GM19025 (cell line): ENCODE results near the gene ERCC1.

ENCODE experiments used
- ATAC-seq: cut with Tn5 transposase; IDR thresholded peaks from one replicate; pipeline ENCODE4 v1.9.1; 2021; ENCODE audit warnings: mild to moderate bottlenecking, low read depth, moderate library complexity; ENCODE audit not compliant: unreplicated experiment

The ERCC1 gene

GRCh38 chr19:45456500-45456815 lies 32.7 kb upstream of the ERCC1 start:
- ATAC-seq = no peak

- ATAC-seq = no peak
These were observed 32.2 kb upstream of the ERCC1 start for GRCh38 chr19:45455707-45456499.

- ATAC-seq = no peak
These were observed 28.2 kb upstream of the ERCC1 start for GRCh38 chr19:45451850-45452387.

GRCh38 chr19:45451131-45451849 lies 27.6 kb upstream of the ERCC1 start:
- ATAC-seq = peak; percentile 6

GRCh38 chr19:45450012-45450333 lies 26.3 kb upstream of the ERCC1 start:
- ATAC-seq = no peak

GRCh38 chr19:45448887-45449299 lies 25.2 kb upstream of the ERCC1 start:
- ATAC-seq = no peak

- ATAC-seq = no peak
These were observed 24.7 kb upstream of the ERCC1 start for GRCh38 chr19:45448425-45448756.

- ATAC-seq = no peak
These were observed 23.2 kb upstream of the ERCC1 start for GRCh38 chr19:45446944-45447343.

GRCh38 chr19:45446295-45446694 lies 22.6 kb upstream of the ERCC1 start:
- no peak for ATAC-seq

GRCh38 chr19:45445139-45445538 lies 21.4 kb upstream of the ERCC1 start:
- ATAC-seq = no peak

GRCh38 chr19:45444318-45445041 lies 20.8 kb upstream of the ERCC1 start:
- ATAC-seq = peak; percentile 50

- ATAC-seq = no peak
These were observed 20.0 kb upstream of the ERCC1 start for GRCh38 chr19:45443462-45444317.

- ATAC-seq = no peak
These were observed 19.2 kb upstream of the ERCC1 start for GRCh38 chr19:45442778-45443461.

- ATAC-seq = no peak
These were observed 18.7 kb upstream of the ERCC1 start for GRCh38 chr19:45442408-45442777.

GRCh38 chr19:45440873-45441654 lies 17.3 kb upstream of the ERCC1 start:
- ATAC-seq = no peak

GRCh38 chr19:45440259-45440638 lies 16.5 kb upstream of the ERCC1 start:
- no peak for ATAC-seq

- peak; percentile 55 for ATAC-seq
These were observed 16.0 kb upstream of the ERCC1 start for GRCh38 chr19:45439569-45440258.

- ATAC-seq = no peak
These were observed 15.5 kb upstream of the ERCC1 start for GRCh38 chr19:45439190-45439568.

- no peak for ATAC-seq
These were observed 13.6 kb upstream of the ERCC1 start for GRCh38 chr19:45437328-45437727.
